HG03378 (cell line): ENCODE data around the gene P2RX4.
"Not testable (repeated sequence)": the region's sequence is repeated elsewhere in the genome, so short reads cannot be mapped to it uniquely, and the experiment has no call there.

Source experiments
- ATAC-seq: cut with Tn5 transposase; IDR thresholded peaks from one replicate; pipeline ENCODE4 v1.9.1; 2021; ENCODE audit warnings: mild to moderate bottlenecking, moderate library complexity; ENCODE audit not compliant: unreplicated experiment

P2RX4 gene

DNA sequence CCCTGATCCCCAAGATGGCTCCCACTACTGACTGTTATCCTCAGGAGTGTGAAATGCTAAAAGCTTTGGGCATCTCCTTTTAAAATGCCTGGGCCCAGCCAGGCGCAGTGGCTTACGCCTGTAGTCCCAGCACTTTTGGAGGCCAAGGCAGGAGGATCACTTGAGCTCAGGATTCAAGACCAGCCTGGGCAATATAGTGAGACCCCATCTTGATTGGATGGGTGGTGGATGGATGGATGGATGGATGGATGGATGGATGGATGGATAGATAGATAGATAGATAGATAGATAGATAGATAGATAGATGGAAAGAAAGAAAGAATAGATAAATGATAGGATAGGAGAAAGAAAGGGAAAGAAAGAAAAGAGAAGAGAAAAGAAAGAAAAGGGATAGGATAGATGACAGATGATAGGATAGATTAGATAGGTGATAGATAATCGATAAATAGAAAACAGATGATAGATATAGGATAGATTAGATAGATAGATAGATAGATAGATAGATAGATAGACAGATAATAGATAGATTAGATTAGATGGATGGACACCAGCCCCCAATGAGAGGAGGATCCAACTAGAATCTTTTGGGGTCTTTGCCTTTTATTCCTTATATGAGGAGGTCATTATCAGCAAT is 9.5 kb downstream of the P2RX4 start:
- no peak for ATAC-seq

DNA sequence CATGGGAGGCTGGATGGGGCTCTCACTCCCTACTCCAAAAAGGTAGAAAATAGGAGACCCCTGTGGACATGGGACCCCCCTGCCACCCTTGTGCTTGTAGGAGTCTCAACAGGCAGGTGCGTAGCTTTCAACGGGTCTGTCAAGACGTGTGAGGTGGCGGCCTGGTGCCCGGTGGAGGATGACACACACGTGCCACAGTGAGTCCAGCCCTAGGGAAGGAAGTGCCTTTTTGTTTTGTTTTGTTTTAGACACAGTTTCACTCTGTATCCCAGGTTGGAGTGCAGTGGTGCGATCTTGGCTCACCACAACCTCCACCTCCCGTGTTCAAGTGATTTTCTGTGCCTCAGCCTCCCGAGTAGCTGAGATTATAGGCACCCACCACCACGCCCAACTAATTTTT is 12.9 kb downstream of the P2RX4 start:
- ATAC-seq, result no peak

DNA sequence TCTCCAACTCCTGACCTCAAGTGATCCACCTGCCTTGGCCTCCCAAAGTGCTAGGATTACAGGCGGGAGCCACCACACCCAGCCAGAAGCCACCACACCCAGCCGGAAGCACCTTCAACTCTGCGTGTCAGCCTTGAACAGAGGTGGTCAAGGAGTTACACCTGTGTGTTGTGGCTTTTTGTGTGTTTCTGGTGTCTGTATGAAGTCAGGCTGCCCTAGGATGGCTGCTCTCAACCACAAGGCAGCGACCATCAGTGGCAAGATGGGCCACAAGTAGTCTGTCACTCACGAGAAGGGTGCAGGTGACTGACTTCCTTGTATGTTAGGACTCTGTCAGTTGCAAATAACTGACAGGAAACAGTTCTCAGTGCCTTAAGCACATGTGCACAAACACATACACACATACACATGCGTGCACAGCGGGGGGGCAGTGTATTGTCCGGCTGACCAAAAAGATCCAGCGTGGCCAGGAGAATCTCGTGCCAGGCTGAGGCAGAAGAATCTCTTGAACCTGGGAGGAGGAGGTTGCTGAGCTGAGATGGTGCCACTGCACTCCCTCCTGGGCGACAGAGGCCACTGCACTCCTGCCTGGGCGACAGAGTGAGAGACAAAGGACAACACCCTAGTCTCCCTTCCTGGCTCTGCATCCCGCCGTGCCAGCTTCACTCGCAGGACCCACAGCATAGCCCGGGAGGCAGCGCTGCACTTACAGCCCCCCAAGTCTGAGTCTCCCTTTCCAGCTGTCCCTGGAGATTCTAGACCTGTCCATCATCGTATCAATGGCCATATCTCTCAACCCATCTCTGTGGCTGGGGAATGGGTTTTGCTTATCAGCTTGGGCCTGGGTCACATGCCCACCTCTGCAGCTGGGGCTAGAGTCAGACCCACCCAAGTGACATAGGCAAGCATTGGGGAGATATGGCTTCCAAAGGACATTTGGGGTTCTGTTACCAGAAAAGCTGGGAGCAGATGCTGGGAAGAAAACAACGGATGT is 13.7 kb downstream of the P2RX4 start:
- ATAC-seq, result no peak

DNA sequence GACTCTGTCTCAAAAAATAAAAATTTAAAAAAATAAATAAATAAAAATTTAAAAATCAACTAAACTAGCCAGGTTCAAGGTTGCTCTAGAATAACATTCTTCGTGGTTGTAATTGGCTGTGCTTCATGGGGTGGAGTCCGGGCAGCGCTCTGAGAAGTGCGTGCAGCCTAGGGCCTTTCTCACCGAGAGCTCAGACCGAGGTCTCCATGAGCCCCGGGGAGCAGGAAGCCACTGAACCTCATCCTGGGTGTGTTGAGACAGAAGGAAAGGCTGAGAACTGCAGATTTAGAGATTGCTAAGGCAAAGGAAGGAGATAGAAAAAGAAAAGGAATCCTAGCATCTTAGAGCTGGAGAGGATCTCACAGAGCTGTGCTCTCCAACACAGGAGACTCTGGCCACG is 14.7 kb downstream of the P2RX4 start:
- ATAC-seq, result no peak

DNA sequence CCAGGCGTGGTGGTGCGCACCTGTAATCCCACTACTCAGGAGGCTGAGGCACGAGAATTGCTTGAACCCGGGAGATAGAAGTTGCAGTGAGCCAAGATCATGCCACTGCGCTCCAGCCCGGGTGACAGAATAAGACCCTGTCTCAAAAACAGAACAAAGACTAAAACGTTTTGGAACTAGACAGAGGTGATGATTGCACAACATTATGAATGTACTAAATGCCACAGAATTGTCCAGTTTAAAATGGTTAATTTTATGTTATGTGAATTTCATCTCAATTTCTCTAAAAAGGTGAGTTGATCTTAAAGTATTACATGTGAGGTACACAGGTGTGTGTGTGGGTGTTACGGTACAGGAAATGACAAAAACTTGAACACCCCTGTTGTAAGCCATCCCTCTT is 16.5 kb downstream of the P2RX4 start:
- ATAC-seq, result no peak

DNA sequence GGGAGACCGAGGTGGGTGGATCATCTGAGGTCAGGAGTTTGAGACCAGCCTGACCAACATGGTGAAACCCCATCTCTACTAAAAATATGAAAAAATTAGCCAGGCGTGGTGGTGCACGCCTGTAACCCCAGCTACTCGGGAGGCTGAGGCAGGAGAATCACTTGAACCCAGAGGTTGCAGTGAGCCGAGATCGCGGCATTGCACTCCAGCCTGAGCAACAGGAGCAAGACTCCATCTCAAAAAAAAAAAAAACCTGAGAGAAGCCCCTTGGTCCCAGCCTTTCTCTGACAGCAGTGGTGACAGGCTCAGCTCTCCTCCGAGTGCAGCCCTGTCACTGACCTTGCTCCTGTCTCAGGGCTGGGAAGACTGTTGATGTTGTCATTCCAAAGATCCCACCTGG is 16.9 kb downstream of the P2RX4 start:
- not testable (repeated sequence) for ATAC-seq

DNA sequence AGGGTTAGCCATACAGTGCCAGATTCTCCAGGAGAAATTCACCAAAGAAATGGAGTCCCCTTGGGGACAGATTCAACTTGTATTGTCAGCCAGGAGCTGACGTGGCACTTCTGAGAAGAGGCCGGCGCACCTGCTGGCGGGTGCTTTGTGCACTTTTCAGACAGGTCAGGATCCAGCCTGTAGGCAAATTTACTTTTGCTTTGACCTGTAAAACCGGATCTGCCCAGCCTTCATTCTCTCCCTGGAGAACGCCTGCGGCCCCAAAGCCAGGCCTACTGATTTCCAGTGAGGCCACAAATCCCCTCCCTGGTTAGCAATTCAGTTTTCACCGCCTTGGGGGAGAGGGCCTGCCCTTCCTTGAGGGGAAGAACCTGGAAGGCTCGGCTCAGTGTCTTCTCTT is 17.4 kb downstream of the P2RX4 start:
- ATAC-seq, result peak; percentile 48

DNA sequence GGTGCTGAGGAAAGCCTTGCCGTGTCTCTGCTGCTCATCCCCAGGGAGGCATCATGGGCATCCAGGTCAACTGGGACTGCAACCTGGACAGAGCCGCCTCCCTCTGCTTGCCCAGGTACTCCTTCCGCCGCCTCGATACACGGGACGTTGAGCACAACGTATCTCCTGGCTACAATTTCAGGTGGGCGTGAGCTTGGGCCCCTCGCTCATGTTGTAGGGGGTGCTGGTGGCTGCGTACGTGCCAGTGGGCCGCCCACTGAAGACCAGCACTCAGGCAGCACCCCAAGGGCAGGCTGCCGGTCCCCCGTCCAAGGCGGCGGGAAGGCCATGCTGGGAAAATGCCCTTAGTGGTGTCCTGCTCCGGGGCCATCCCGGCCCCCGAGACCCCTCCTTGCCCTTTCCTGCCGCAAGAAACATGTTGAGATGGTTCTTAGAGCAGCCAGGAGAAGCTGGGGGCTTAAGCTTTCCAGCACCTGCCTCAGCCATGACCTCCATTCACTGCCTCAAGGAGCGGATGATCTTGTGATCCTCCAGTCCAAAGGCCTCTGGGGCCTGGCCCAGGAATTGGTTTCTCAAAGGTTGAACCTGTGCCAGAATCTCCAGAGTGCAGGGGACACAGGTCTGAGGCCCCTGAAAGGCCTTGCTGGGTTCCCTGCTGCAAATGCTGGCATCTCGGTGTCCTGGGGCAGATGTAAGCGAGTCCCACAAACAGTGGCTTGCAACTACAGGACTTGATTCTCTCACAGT is 19.2 kb downstream of the P2RX4 start:
- ATAC-seq, result no peak

DNA sequence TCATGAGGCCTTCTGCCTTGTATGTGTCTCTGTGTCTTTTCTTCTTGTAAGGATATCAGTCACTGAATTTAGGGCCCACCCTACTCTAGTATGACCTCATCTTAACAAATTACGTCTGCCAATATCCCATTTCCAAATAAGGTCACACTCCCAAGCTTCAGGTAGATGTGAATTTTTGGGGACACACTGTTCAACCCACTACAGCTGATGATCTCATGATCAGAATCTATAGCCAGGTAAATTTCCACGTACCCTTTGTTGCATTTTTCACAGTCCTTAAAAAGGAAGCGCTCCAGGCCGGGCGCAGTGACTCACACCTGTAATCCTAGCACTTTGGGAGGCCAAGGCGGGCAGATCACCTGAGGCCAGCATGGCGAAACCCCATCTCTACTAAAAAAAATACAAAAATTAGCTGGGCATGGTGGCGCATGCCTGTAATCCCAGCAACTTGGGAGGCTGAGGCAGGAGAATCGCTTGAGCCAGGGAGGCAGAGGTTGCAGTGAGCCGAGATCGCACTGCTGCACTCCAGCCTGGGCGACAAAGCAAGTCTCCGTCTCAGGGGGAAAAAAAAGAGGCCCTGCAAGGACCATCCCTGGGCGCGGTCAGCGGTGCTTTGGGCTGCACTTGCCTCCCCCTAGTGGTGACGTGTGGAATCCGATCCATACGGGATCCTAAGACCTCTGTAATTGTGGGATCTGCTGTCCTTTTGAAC is 20.1 kb downstream of the P2RX4 start:
- ATAC-seq, result not testable (repeated sequence)

DNA sequence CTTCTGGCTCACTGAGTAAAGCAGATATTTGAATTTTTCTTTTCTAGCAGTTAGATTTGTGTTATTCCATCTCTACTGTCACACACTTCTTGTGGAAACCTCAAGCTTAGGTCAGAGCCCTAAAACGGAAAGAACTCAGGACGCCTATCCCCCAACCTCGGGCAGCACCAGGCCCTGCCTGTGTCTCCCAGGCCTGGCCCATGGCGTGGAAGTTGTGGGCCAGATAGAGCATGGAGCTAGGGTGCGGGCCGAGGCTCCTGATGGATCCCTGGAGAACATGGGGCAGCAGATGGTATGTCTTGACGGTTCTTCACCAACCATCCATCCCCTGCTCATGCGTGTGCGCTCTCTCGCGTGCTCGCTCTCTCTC is 20.6 kb downstream of the P2RX4 start:
- ATAC-seq, result no peak

DNA sequence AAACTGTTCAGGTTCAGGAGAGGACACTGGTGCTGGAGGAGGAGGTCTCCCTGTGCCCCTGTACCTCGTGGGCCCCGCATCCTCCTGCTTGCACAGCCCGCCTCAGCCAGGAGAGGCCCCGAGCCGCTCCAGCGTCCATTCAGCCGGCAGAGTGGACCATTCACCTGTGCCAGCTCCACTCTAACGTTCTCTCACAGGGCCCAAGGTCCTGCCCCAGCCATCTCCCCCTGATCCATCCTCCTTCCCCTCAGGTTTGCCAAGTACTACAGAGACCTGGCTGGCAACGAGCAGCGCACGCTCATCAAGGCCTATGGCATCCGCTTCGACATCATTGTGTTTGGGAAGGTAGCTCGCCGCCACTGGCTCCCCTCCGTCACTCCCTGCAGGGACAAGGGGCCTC is 22.2 kb downstream of the P2RX4 start:
- ATAC-seq, result no peak

DNA sequence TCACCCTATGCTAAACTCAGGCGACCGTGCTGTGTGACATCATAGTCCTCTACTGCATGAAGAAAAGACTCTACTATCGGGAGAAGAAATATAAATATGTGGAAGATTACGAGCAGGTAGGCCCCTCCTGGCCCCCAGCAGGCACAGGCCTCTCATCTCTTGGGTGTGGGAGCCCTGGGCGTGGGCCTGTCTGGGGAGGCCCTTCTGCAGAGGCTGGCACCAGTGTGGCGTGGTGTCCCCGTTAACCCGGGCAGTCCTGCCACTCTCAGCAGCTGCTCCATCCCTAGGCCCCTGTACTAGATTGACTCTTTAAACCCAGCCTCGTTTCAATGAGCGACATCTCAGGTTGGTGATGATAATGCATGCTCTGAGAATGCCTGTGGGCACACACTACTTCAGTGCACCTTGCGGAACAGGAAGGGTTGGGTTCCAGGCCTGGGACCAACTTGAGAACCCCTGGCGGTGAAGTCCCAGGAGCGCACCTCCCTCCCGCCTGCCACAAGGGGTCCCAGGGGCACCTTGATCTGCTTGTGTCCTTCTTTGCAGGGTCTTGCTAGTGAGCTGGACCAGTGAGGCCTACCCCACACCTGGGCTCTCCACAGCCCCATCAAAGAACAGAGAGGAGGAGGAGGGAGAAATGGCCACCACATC is 23.2 kb downstream of the P2RX4 start:
- no peak for ATAC-seq

DNA sequence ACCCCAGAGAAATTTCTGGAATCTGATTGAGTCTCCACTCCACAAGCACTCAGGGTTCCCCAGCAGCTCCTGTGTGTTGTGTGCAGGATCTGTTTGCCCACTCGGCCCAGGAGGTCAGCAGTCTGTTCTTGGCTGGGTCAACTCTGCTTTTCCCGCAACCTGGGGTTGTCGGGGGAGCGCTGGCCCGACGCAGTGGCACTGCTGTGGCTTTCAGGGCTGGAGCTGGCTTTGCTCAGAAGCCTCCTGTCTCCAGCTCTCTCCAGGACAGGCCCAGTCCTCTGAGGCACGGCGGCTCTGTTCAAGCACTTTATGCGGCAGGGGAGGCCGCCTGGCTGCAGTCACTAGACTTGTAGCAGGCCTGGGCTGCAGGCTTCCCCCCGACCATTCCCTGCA is 23.7 kb downstream of the P2RX4 start:
- ATAC-seq, result no peak

DNA sequence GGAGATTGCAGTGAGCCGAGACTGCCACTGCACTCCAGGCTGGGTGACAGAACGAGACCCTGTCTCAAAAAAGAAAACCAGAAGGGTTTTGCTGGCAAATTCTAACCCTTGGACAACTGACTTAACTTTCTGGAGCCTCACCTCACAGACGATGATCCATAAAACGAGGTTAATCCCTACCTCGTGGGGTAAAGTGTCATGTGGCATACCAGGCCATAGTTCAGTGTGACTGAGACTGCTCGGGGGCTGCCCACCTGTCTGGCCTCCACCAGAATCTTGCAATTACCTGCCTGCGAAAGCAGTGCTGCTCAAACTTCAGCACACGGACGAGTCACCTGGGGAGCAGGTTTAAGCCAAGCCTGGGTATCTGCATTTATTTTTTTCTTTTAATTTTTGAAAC is 26.8 kb downstream of the P2RX4 start:
- no peak for ATAC-seq

DNA sequence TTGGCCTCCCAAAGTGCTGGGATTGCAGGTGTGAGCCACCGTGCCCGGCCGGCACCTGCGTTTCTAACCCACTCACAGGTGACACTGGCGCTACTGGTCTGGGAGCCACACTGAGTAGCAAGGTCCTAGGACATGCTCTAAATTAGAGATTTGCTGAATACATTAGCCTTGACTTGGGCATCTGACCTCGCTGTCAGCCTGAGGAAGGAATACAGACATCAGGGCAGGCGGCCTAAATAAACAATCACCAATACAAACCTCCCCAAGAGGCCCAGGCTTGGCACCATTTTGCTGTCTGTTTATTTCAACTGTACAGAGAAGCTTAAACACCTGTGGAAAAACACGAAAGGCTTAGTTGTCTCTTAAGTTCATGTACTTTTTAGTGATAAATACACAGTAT is 27.5 kb downstream of the P2RX4 start:
- ATAC-seq, result no peak

DNA sequence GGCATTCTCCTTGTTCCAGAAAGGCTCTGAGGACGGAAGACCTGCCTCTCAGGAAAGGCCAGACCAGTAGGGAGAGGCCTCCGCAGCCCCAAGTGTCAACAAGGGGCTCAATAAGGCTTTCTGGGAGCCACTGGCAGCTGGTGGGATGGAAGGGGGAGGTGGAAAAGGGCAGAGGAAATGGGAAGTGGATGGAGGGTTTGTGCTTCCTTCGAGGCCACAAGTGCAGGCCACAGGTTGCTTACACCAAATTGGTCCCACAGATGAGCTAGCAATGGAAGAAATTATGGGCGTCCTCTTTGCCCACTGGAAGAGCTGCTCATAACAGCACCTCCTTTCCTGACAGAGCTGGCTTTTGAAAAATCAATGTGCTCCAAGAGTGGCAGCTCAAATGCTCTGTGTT is 28.2 kb downstream of the P2RX4 start:
- no peak for ATAC-seq

DNA sequence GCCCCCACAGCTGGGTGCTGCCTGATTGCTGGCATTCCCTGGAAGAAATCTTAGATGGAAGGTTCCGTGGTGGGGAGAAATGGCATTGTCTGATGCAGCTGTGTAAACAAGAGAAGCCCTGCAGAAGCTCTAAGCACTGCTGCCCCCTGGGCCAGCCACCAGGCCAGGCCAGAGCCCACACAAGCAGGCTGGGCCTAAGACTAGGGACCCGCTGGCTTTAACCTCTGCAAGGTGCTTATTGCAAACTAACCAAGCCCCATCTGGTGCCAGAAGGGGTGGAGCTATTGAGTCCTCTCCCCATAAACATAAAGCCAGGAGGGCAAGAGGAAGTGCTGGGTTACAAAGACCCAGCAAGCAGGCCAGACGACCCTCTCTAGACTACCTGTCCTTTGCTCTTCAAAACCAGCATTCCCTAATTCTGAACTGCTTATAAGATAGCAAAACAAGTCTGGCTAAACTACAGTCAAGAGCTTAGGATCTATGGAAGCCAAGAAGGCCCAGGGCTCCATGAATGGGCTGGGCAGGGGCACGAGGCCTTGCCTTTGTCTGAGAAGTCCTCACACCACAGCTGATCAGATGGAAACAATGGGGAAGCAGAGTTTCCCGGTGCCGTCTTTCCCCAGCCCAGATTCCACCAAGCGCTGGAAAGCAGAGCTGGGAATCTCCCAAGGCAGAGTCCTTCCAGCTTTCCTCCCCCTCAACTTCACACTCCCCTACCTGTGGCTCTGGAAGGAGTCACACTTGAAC is 28.8 kb downstream of the P2RX4 start:
- no peak for ATAC-seq

DNA sequence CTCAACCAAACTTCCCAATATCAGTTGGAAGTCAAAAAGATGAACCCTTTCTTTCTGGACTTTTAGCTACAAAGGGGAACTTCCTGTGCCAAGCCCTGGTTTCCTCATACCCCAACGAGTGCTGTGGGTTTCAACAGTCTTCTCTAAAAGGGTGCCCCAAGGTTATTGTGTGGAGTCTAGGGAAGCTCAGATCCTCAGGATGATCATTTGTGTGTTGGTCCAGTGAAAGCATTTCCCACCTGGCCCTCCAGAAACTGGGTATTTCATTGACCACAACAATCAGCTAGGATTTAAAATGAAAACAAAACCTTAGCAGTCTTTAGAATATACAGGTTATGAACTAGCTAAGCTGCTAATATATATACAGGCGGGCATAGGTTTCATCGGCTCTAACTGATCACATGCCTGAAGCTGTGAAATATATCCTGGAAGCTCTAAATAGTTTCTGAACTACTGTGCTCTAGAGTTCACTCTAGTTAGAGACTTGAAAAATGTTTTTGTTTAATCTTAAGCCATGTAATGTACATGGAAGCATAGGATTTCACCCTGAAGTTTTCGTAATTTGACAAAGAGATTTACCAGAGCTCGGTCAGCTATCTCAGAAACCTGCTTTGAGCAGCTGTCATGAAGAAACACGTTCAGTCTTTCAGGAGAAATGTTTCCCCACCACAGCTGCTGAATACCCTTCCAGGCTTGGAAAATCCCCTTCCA is 29.6 kb downstream of the P2RX4 start:
- ATAC-seq, result no peak

DNA sequence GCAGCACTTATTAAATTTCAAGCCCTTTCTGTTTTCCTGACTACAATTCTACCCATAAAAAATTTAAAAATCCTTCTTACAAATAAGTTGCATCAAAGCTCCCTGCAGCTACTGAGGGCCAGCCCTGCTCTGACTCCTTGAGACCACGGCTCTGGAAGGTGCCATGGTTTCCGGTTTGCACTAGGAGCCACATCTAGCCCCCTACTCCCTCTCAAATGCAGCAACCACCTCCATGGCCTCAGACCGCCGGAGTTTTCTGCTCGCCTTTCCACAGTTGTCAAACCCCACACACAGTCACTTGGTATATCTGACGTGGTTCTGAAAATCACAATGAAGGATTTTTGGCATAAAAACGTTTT is 30.1 kb downstream of the P2RX4 start:
- ATAC-seq, result no peak
